NCI-H2029 treated with DMSO at 0.1 percent for 48 hours (cell line): ENCODE results near the gene TMEM150C.

Experiments
- DNase-seq: peaks from one replicate; lab custom pipeline; 2025; lab: John Stamatoyannopoulos, UW

Gene TMEM150C

GRCh38 chr4:82561786-82562563 lies at the start of gene TMEM150C:
TSS of gene TMEM150C (minus strand) at chr4:82561988. CDS start at chr4:82504657, 57,331 bp downstream.
- no peak for DNase-seq

GRCh38 chr4:82611527-82611926 lies 49.7 kb upstream of the TMEM150C start:
- no peak for DNase-seq

- no peak for DNase-seq
These were observed 48.3 kb upstream of the TMEM150C start for GRCh38 chr4:82610041-82610440.

GRCh38 chr4:82606622-82607021 lies 44.8 kb upstream of the TMEM150C start:
- DNase-seq: no peak

GRCh38 chr4:82604522-82604921 lies 42.7 kb upstream of the TMEM150C start:
- DNase-seq: no peak

GRCh38 chr4:82601242-82602015 lies 39.6 kb upstream of the TMEM150C start:
- no peak for DNase-seq

GRCh38 chr4:82599336-82599735 lies 37.5 kb upstream of the TMEM150C start:
- peak; percentile 13 for DNase-seq

GRCh38 chr4:82594456-82594855 lies 32.7 kb upstream of the TMEM150C start:
- DNase-seq: no peak

- no peak for DNase-seq
These were observed 31.6 kb upstream of the TMEM150C start for GRCh38 chr4:82593411-82593810.

GRCh38 chr4:82592639-82593038 lies 30.9 kb upstream of the TMEM150C start:
- no peak for DNase-seq

GRCh38 chr4:82591592-82591991 lies 29.8 kb upstream of the TMEM150C start:
- peak; percentile 45 for DNase-seq

GRCh38 chr4:82589756-82590155 lies 28.0 kb upstream of the TMEM150C start:
- no peak for DNase-seq

GRCh38 chr4:82588771-82589270 lies 27.0 kb upstream of the TMEM150C start:
- no peak for DNase-seq

GRCh38 chr4:82587826-82588540 lies 26.2 kb upstream of the TMEM150C start:
- DNase-seq: no peak

- no peak for DNase-seq
These were observed 24.1 kb upstream of the TMEM150C start for GRCh38 chr4:82585690-82586435.

- no peak for DNase-seq
These were observed 23.1 kb upstream of the TMEM150C start for GRCh38 chr4:82584931-82585330.

- no peak for DNase-seq
These were observed 22.3 kb upstream of the TMEM150C start for GRCh38 chr4:82583897-82584587.

GRCh38 chr4:82579932-82580331 lies 18.1 kb upstream of the TMEM150C start:
- no peak for DNase-seq

GRCh38 chr4:82578935-82579334 lies 17.1 kb upstream of the TMEM150C start:
- no peak for DNase-seq

GRCh38 chr4:82577451-82577850 lies 15.7 kb upstream of the TMEM150C start:
- no peak for DNase-seq

- no peak for DNase-seq
These were observed 7.9 kb upstream of the TMEM150C start for GRCh38 chr4:82569727-82570126.
